ENCODE data around the gene TIMM21. TPM values are rescaled to one million over a fixed set of nuclear protein-coding genes. Genes with fewer than 3 reads are reported as not detected.

Gene TIMM21
- total and polyA plus RNA-seq, 9 of the 15 experiments (the other 6 are each of a cell fraction or from before 2014, with no cell fraction given): 54.7 to 229 (median 83.3) TPM

GRCh38 chr18:74113711-74114110 lies 34.6 kb upstream of the TIMM21 start:
- TF ChIP-seq ZNF592 (IDR thresholded peaks at IDR 0.05) (no peak), SMARCA4 (IDR thresholded peaks at IDR 0.05) (no peak), GATA2 (CRISPR knock-in tag; IDR thresholded peaks at IDR 0.05) (no peak)
- no peak for FAIRE-seq
- in situ Hi-C loops (cut with MboI): no loop called here

More at GRCh38 chr18:74113711-74114110, 34.6 kb upstream of the TIMM21 start:
- no peak for DNase-seq (ENCODE audit: extremely low read depth in 1 of 4, low spot score in 3 of 4)
- H2AFZ ChIP-seq (ENCODE audit: low read depth, low read length): no peak overlapping the region
- H3K4me2 ChIP-seq (ENCODE audit: insufficient read depth, low read length): no peak overlapping the region
- ATAC-seq: no peak
- no peaks in the 10 kb centered on the region for H3K9me1 ChIP-seq (ENCODE audit: control insufficient read depth, insufficient read depth, low read length)
- no peaks in the 10 kb centered on the region for H3K79me2 ChIP-seq (ENCODE audit: control insufficient read depth, insufficient read depth, low read length)
- no TSS peak for BruUV-seq (replicated peaks)
- ChIA-PET CTCF (ENCODE audit: low intra/inter-chr PET ratio) (no interaction called here), POLR2A (interaction anchor here (0.9 kb wide), 1 partner anchor 152 kb away, joined by 3 read pairs; no protein-coding TSS in a partner anchor)
- no peaks in the 10 kb centered on the region for H3K9me3 ChIP-seq (replicated peaks; ENCODE audit: control insufficient read depth, insufficient read depth, low read depth, low read length)
- H3K4me3 ChIP-seq: no peak overlapping the region
- H3K36me3 ChIP-seq (ENCODE audit: control insufficient read depth, insufficient read depth, low read length): no peaks in the 10 kb centered on the region
- intact Hi-C loops (cut with micrococcal nuclease): no loop called here
- H3K27me3 ChIP-seq (ENCODE audit: control insufficient read depth in 2 of 2, insufficient read depth in 2 of 2, low read length in 2 of 2): no peaks in the 10 kb centered on the region
- no peak overlapping the region for H3K27ac ChIP-seq (ENCODE audit: extremely low read depth, low read depth, low read length)
- no peaks in the 10 kb centered on the region for H4K20me1 ChIP-seq (replicated peaks; ENCODE audit: control insufficient read depth, insufficient read depth, low read length)
- H3K4me1 ChIP-seq (replicated peaks in 1 of 2; ENCODE audit: control insufficient read depth in 2 of 2, insufficient read depth in 2 of 2, low read length in 2 of 2): no peaks in the 10 kb centered on the region
- no peak overlapping the region for H3K9ac ChIP-seq (ENCODE audit: insufficient read depth in 1 of 2, low read depth in 2 of 2, low read length in 2 of 2)

Data from K562 (cell line).